ENCODE results near the gene ADCYAP1R1.

Gene ADCYAP1R1

DNA sequence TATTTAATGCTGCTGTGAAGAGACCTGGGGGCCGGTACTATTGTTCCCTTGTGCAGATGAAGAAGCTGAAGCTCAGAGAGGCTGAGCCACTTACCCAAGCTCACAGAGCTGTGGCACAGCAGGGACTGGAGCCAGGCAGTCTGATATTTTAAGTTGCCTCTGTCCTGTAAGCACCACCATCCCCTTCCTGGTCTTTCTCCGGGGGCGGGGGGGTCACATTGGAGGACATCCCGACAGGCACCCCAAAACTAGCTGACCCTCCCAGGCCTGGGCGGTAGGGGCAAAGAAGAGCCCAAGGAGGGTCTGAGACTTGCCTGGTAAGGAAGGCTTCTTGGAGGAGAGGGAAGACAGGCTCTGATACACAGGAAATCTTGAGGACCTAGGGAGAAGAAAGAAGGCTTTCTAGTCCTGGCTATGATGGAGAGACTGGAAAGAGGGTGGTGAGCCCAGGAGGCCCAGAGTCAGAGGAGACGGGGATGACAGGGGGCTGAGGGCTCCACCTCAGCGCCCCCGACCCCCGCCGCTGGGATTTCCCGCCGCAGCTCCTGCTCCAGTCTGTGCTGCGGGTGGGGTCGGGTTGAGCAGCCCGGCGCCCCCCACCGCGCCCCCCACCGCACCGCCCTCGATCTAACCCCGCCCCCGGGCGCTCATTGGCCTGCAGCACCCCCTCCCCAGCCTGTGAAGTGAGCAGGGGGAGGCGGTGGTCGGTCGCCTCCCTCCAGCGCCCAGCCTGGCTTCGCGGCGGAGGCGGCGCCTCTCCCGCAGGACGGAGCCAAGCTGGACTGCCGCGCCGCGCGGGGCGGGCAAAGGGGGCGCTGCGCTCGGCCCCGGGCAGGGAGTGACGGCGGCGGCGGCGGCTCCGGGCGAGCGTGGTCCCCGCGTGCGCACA, at the start of gene ADCYAP1R1:
ADCYAP1R1 (plus strand) TSS at position 711 of the 889 bp plus-strand sequence. CDS start 10,957 bp downstream, outside the sequence.
- in situ Hi-C loops (cut with MboI; ENCODE audit: low sequenced_read_pairs), result no loop called here

DNA sequence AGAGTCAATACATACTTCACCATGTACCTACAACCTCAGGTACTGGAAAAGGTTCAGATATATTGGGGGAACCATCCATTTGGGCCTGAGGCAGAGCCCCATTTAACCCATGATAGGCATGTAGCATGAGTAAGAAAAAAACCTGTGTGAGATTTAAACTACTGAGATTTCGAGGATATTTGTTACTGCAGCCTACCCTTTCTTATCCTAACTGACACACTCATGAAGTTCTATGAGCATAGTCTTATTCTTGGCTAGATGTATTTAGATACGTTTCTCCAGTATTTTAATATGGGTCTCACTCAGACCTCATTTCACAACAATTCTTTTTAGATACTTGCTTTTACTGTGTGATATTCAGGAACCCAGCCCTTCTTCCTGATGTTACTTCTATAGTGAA, 49.0 kb upstream of the ADCYAP1R1 start:
- in situ Hi-C loops (cut with MboI; ENCODE audit: low sequenced_read_pairs), result no loop called here

DNA sequence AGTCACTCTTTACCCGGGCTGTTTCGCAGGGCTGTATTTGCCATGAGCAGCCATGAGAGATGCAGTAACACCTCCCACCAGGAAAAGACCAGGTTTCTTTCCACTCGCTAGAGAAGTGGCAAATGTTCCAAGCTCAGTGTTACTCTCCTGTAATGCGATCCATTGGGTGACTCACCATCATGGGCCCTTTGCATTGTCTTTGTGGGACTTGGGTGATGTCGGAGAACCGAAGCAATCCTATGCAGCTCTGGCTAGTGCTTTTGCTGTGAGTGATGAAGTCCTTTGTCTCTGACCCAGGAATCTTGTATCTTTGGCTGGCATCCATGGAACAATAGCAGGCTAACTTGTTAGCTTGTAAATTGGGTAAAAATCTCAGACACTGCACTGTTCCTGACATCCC, 48.4 kb upstream of the ADCYAP1R1 start:
- in situ Hi-C loops (cut with MboI; ENCODE audit: low sequenced_read_pairs), result no loop called here

DNA sequence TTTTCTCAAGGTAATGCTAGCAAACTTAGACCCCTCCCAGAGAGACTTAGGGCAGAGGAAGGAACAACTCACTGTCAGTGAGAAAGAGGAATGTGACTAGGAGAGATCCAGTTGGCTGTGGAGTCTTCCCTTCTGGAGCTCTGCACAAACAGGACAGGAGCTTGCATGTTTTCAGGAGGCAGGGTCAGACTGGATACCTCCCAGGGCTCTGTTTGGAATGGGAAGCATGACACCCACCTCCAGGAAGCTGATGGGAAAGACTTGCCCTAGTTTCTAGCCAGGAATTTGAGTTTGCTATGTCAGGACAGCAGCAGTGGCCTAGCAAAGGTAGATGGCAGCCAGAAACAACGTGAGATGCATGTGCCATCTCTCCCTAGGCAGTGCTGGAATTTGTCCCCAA, 47.7 kb upstream of the ADCYAP1R1 start:
- in situ Hi-C loops (cut with MboI; ENCODE audit: low sequenced_read_pairs), result no loop called here

DNA sequence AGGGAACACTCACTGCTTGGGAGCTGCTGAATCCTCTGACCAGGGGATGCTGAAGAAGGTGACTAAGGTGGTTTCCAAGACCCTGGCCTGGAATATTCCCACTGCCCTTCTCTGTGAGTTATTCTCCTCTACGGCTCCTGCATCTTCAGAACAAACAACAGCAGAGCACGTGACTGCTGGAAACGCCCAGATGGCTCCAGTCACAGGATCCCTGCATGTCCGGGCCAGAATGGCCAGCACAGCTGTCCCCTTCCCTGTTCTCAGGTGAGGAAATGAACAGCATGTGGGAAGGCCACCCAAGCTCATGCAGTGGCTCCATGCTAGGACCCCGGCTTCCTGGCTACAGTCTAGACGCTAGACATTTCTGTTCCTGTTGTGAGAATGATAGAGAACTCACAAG, 45.3 kb upstream of the ADCYAP1R1 start:
- in situ Hi-C loops (cut with MboI; ENCODE audit: low sequenced_read_pairs), result no loop called here

DNA sequence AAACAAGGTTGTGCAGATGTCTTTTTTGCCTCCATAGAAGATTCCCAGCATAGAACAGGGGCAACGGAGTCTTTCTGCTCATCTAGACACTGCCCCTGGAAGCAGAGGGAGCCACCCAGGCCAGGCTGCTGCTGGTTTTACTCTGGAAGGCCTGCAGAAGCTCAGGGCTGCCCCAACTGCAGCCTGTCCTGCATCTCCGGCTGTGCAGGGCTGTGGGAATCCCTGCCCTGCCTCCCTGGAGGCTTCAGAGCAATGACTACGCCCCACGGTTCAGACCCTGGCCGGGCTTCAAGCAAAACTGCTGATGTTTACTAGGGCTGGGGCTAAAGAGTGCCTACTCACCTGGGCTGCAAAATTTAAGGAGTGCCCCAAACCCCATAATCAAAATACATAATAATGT, 44.5 kb upstream of the ADCYAP1R1 start:
- in situ Hi-C loops (cut with MboI; ENCODE audit: low sequenced_read_pairs), result no loop called here

DNA sequence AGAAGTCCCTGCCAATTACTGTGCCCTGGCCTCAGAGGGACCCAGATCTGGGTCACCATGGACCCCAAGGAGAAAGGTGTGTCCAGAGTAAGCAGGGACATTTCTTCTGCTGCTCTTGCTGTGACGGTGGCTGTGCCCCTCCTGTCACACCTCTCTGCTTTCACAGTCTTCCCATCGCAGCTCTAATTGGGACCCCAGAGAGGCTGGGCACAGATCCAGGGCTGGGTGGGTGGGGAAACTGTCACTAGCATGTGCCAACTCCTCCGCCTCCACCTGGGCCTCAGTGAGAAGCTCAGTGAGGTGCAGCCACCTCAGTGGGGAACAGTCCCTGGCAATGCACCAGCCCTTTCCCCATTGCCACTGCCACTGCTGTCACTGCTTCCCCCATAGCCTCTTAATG, 37.3 kb upstream of the ADCYAP1R1 start:
- in situ Hi-C loops (cut with MboI; ENCODE audit: low sequenced_read_pairs), result no loop called here

DNA sequence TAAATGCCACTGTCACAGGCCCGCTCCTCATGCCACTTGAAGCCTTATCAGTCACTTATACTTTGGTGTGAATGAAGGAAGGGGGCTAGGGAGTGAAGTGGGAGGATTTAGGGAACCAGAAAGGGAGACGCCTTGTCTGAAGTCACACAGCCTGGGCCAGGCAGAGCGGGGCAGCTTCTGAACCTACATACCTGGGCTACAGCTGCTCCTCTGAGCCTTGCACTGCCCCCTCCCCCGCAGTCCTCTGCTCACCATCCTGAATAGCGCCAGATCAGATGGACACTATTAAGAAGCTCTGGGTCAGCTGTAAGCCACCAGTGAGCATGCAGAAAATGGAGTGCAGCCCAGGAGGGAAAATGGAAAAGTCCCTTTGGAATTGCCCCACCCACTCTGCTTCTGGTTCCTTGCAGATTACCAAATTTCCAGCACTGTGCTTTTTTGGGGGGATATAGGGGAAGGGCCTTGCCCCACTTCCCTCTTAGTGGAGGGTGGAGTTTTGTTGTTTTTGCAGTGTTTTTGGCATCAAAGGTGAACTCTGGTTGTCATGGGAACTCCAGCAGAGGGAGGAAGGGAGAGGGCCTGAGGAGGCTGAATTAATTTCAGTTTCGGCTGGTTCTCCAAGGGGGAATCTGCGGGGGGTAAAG, 35.0 kb upstream of the ADCYAP1R1 start:
- in situ Hi-C loops (cut with MboI; ENCODE audit: low sequenced_read_pairs), result no loop called here

DNA sequence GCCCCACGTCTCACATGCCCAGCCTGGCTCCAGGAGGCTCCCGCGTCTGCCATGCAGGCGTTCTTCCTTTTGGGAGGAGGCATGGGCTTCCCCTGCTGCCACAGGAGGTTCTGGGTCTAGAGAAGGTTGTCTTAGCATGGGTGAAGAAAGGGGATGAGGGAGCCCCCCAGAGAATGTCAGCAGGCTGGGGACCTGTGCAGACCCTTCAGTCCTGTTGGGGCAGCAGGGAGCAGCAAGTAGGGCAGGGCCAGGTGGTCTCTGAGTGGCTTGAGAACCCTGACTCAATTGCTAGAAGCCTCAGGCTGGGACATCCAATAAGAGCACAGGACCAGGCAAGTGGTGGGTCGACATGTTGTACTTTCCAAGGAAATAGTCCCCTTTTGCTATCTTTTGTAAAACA, 34.4 kb upstream of the ADCYAP1R1 start:
- in situ Hi-C loops (cut with MboI; ENCODE audit: low sequenced_read_pairs), result no loop called here

DNA sequence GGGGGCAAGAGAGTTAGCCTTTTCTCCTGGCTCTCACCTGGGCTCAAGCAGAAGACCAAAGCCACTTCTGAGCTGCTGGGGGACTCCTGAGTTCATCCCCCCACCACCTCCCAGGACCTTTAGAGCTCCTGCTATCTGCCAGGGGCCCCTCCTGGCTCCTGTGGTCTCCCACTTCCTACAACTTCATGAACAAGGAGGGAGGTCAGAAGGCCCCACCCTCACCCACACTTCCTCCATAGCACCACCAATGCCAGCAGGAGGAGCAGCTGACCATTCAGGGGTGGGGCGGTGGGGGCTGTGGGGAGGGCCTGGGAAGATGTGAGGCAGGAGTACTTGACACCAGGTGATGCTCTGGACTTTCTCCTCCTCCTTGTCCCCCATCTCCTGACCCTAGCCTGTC, 32.6 kb upstream of the ADCYAP1R1 start:
- in situ Hi-C loops (cut with MboI; ENCODE audit: low sequenced_read_pairs), result no loop called here

DNA sequence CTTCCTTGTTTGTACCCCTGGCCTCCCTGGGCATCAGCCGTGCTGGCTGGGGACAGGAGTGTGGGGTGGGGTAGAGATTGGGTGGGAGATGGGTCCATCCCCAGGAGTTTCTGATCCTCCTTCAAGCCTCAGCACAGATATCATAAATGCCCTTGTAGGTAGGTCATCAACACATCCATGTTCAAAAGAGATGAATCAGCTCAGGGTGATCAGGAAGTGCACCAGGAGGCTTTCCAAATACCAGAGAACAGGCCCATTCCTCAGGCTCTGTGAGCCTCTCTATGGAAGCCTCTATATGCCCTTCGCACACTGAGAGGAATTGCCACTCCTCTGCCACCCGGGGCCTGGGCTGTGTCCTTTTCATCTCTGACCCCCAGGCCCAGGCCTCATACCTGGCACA, 31.9 kb upstream of the ADCYAP1R1 start:
- in situ Hi-C loops (cut with MboI; ENCODE audit: low sequenced_read_pairs), result no loop called here

DNA sequence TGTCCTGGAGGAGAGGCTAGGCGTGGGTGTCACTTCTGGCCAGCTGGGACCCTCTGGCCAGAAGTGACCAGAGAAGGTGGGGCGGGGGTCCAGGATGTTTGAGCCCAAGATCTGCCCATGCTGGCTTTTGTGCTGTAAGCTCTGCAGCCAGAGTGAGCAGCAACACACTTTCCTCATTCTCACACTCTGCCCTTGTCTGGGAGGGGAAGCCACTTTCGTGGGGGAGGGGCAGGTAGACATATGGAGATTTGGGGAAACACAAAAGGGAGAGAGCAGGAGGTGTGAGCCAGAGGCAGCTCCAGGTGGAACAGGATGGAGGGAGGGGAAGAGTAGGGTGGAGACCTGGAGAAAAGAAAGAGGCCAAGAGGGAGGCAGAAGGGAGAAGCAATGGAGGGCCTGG, 31.5 kb upstream of the ADCYAP1R1 start:
- in situ Hi-C loops (cut with MboI; ENCODE audit: low sequenced_read_pairs), result no loop called here

DNA sequence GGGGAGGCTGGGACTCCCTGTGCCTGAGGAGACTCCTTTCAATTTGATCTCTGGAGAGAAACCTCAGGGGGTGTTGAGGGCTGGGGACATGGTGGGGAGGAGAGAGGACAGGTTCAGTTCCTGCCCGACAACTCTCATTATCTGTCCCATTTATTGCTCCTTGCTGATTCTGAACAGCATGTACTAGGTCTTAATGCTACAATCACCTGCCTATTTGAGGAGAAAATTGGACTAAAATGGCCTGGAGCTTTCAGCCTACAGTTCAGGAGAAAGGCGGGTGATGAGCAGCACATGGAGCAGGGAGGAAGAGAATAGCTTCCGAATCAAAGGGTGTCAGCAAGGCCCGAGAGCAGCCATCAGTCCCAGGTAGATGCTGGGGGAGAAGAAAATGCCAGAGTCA, 30.0 kb upstream of the ADCYAP1R1 start:
- in situ Hi-C loops (cut with MboI; ENCODE audit: low sequenced_read_pairs), result no loop called here

DNA sequence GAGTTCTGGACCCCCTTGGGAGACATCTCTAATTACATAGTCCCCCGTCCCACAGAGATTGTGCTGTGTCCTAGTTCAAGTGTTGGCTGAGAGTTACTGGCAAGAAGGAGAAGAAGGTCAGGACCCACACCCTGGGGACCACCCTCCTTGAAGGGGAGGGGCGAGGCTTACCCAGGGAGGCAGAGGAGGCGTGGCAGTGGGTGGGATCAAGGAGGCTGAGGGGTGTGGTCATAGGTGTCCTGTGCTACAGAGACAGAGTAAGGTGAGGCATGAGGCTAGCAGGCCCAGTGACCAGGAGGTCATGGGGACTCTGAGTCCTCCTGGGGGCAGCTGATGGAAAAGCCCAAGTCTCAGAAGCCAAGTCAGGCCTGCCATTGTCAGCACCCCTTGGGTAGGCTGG, 29.4 kb upstream of the ADCYAP1R1 start:
- in situ Hi-C loops (cut with MboI; ENCODE audit: low sequenced_read_pairs), result no loop called here

DNA sequence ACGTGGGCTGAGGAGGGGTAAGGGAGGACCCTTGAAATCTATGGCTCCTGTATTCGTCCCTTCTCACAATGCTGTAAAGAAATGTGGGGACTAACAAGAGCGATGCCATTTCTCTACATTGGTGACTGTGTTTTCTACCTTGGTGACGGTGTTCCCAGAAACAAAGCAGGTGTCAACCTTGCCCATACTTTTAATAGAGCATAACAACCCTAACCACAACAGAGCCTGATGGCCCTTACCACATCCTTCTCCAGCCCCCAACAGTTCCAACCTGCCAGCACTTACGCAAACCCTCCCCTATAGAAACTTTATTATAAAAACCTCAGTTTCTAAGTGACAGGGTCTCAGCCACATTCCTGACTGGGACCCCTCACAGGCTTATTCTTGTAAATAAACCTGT, 28.2 kb upstream of the ADCYAP1R1 start:
- in situ Hi-C loops (cut with MboI; ENCODE audit: low sequenced_read_pairs), result no loop called here

DNA sequence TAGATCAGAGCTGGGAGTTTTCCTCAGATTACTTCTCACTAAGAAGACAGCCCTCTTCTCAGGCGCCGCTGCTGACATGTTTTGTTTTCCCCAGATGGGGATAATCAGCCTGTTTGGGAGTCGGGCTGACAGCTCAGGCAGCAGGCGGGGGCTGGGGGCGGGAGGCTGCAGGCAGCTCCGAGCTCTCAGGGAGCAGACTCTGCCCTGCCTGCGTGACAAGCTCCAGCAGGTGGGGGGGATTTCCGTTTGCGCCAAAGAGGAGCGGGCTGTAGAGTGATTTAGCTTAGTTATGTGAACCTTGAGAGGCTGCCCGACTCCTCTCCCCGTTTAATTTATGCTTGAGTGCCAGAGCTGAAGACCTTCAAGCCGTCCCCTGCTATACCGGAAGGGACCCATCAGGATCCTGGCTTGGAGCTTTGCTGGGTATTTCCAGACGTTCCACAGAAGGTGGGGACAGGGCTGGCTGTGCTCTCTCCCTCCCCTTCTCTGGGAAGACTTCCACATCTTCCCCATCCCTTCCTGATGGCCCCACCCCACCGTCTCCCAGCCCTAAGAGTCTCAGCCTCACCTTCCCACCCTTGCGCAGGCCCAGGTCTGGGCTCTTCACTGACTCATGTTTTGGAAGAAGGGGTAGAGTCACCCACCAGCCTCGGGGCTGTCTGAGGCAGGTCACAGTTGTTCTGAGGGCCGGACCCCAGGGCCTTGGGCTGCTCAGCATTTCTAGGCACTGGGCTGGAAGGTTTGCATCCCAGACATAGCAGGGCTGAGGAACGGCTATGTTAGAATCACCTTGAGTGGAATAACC, 24.7 kb upstream of the ADCYAP1R1 start:
- in situ Hi-C loops (cut with MboI; ENCODE audit: low sequenced_read_pairs), result no loop called here

DNA sequence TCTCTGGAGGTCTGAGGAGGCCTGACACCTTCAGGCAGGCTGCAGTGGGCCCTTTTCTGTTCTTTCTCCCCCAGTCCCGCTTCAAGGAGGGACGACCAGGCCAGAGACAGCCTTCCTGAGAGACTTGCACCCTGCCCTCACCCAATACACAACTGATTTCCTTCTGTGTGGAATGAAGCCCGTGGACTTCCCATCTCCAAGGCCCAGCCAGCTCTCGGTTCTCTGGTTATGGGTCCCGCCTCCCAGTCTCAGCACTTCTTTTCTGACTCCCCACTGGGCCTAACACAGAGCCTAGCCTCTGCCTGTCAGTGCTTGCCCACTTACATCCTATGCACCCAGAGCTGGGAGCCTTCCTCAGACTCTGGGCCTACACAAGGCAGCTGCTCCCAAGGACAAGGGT, 24.1 kb upstream of the ADCYAP1R1 start:
- in situ Hi-C loops (cut with MboI; ENCODE audit: low sequenced_read_pairs), result no loop called here

DNA sequence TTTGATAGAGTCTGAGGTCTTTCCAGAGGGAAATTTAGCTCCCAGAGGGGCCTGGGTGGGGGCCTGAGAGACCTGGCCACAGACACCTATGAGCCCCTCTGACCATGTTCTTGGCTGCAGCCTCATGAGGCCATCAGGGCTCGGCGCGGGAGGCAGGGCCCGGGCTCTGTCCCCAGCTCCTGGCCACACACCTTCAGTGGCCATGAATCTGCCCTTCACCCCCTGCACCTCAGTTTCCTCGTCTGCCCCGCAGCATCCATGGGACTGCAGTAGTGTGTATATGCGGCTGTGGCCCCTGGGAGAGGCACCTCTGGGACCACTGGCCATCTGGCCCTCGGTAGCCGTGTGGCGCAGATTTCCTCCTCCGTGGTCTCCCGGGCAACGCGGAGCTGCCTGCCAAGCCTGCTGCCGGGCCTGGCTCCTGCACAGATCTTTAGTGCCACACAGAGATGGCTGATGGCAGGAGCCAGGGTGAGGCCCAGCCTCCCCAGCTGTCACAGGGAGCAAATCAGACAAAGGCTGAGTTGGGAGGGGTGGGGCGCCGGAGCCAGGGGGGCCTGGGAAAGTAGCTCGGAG, 23.6 kb upstream of the ADCYAP1R1 start:
- in situ Hi-C loops (cut with MboI; ENCODE audit: low sequenced_read_pairs), result no loop called here

DNA sequence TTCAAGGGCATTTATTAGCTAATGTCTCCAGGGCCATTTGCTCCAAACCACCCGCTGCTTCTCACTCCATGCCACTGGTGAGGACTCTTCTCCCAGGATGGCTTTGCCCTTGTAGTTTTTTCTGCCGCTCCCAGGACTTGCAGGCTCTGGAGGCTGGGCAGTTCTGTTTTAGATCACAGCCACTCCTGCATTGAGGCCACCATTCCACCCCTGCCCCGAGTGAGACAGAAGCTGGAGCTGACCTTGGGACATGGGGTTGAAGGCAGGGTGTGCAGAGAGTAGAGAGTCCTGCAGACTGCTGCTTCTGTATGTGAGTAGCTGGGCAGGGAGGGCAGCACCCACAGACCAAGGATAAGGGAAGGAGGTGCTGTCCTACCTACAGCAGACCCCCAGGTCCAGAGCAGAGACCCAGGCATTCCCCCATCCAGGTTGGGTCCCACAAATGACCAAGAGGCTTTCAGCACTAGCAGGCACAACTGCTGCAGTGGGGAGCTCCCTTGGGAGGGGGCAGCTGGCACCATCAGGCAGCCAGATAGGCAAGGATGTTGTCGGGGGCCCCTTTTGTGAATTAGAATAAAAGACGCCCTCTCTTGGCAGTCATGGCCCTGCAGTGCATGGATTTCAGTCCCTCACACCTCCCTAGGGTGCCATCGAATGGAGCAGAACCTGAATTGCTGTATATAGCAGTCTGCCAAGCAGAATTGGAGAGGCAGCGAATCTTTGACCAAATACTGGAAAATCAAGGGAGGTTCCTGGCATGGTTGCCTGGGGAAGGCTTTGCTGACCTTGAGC, 22.7 kb upstream of the ADCYAP1R1 start:
- in situ Hi-C loops (cut with MboI; ENCODE audit: low sequenced_read_pairs), result no loop called here

DNA sequence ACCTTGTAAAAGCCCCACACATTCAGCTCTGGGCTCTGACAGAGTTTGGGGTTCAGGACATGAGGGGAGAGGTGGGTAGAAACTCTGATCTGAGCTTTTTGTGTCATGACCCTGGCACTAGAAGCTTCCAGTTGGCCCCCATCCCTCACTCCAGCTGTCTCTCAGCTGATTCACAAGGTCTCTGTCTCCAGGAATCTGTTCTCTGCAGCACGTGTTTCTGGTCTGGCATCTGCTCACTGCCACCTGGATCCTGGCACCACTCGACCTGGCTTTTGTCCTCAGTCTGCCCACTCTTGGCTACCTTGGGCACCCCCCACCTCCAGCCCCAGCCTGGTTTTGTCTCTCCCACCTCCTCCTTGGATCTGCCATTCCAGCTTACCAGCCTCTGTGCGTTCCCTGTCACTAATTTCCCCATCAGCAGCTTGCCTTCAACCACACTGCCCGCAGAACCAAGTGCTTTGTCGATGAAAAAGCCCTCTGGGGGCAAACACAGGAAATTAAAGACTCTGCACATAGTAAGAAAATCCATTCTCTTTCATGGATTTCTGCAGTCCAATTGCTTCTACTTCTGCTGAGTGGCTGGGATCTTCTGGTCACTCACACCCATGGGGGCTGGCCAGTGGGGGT, 18.3 kb upstream of the ADCYAP1R1 start:
- in situ Hi-C loops (cut with MboI; ENCODE audit: low sequenced_read_pairs), result no loop called here

Data from HL-60/S4 (cell line).